Tibial artery (tissue), 4 donors: ENCODE results near the gene CRY2.
A peak's percentile ranks its signal among the peaks of the same experiment; 100 is the strongest.

Source experiments
- DNase-seq, 2 donors: peaks; one replicate each; pipeline ENCODE4 v3.0.0-alpha.2; 2019
- H3K27ac ChIP-seq, 2 donors: fragments of 200-600 bp; sonication (generic) in 1 of 2; 1 replicate in 1 of 2; 2 replicates in 1 of 2; pipeline ENCODE4 v1.5.1; 2018 to 2019; ENCODE audit warnings: mild to moderate bottlenecking in 1 of 2
- H3K27me3 ChIP-seq, 2 donors: fragments of 200-600 bp; sonication (generic) in 1 of 2; one replicate each; pipeline versions ENCODE4 v1.5.1 to v1.6.0; 2016 to 2019
- H3K36me3 ChIP-seq, 3 donors: fragments of 200-600 bp; sonication (generic) in 2 of 3; one replicate each; pipeline ENCODE4 v1.5.1; 2016 to 2019; ENCODE audit warnings: mild to moderate bottlenecking in 2 of 3
- H3K4me1 ChIP-seq, 4 donors: fragments of 200-600 bp; sonication (generic) in 2 of 4; 1 replicate in 3 of 4; 2 replicates in 1 of 4; pipeline ENCODE4 v1.5.1; 2016 to 2019
- H3K4me3 ChIP-seq, 2 donors: fragments of 200-600 bp; sonication (generic) in 1 of 2; 1 replicate in 1 of 2; 2 replicates in 1 of 2; pipeline ENCODE4 v1.5.1; 2018 to 2019; ENCODE audit warnings: mild to moderate bottlenecking in 2 of 2
- H3K9me3 ChIP-seq, 3 donors: fragments of 200-600 bp; sonication (generic) in 1 of 3; one replicate each; pipeline ENCODE4 v1.5.1; 2016 to 2019
- intact Hi-C: fragments of 100-400 bp; cut with DNase I; formaldehyde crosslinking; loops from one replicate; pipeline ENCODE4 v1.15.0; 2023; ENCODE audit warnings: low total_unique reads
- TF ChIP-seq, protein P1 (sequence below), 2 experiments: fragments of 200-600 bp in 1 of 2; fragments of 450-650 bp in 1 of 2; IDR thresholded peaks; one replicate each; pipeline ENCODE4 v1.5.1; 2017 to 2019; ENCODE audit warnings: antibody characterized with exemption in 2 of 2, mild to moderate bottlenecking in 1 of 2, moderate library complexity in 1 of 2

CRY2 gene

DNA sequence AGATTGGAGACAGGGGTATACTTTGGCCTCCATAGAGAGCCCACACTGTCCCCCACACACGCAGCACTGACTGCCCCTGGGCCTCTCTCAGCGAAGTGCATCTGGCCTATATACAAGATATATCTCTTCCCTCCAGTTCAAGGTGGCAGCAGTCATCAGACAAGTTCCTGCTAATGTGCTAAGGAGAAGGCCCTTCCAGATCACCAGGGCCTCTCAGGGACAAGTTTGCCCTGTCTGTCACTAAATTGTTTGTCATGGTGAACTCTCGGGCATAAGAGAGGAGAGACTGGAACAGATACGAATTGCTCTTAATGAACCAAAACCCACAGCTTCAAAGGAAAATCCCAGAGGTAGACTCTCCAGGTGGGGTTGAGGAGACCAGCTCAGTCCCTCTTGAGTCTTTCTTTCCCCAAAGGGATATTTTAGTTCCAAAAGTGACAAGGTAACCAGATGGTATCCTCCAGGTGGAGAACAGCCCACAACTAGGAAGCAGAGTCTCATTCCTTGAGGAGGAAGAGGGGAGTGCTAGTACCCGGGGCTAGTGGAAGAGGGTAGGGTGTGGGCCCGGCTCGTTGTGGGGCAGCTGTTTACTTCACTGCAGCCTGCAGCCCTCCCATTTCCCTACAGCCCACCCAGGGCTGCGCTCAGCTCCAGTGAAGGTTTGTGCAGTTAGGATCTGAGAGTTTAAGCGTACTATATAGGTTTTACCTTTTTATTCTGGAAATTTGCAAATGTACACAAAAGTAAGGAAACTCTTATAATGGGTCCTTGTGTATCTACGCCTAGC lies 44.6 kb upstream of the CRY2 start:
- Histone ChIP-seq H3K4me1 (peaks cover 0 to 33% (median 23%) of the 10 kb centered on the region in 4 donors), H3K9me3 (no peaks in the 10 kb centered on the region), H3K27ac (no peak overlapping the region), H3K36me3 (peaks cover 0 to under 1% (median 0%) of the 10 kb centered on the region in 3 donors), H3K27me3 (no peaks in the 10 kb centered on the region), H3K4me3 (no peak overlapping the region)
- intact Hi-C loops, result no loop called here
- peak in 1 of 2 donors; percentile 43 for DNase-seq
- TF ChIP-seq, protein P1, sequence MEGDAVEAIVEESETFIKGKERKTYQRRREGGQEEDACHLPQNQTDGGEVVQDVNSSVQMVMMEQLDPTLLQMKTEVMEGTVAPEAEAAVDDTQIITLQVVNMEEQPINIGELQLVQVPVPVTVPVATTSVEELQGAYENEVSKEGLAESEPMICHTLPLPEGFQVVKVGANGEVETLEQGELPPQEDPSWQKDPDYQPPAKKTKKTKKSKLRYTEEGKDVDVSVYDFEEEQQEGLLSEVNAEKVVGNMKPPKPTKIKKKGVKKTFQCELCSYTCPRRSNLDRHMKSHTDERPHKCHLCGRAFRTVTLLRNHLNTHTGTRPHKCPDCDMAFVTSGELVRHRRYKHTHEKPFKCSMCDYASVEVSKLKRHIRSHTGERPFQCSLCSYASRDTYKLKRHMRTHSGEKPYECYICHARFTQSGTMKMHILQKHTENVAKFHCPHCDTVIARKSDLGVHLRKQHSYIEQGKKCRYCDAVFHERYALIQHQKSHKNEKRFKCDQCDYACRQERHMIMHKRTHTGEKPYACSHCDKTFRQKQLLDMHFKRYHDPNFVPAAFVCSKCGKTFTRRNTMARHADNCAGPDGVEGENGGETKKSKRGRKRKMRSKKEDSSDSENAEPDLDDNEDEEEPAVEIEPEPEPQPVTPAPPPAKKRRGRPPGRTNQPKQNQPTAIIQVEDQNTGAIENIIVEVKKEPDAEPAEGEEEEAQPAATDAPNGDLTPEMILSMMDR (IDR thresholded peaks at IDR 0.05), result no peak

DNA sequence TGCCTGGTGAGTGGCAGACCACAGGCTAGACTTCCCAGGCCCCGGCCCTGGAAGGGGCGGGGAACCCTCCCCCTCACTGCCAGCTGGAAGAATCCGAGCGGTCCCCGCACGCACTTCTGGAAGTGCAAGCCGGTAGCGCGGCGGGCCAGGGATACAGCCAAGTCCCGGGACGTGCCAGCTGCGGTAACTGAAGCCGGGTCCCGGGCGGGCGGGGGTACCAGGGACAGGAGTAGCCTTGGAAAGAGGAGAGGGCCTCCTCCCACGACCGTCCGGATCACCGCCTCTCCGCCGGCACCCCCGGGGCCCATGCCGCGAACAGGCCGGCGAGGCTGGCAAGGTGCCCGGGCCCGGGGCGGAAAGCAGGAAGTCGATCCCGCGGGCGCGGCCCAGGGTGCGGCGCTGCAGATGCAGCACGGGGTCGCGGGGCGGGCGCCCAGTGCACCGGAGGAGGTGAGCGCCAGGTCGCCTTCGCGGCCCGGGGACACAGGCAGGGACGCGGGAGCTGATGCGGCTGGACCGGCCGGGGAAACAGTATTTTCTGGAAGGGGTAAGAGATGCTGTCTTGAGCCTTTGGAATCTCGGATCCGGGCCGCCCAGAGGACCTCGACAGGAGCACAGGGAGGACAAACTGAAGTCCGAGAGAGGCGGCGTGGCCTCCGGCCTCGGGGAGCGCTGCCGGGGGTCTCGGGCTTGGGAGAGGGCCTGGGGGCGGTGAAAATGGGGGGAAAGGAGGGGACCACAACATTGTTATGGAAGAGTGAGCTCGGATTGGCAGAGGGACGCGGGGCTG lies 43.1 kb upstream of the CRY2 start:
- peak; percentile 76 to 90 for DNase-seq
- Histone ChIP-seq H3K36me3 (peaks cover 0 to 15% (median 8%) of the 10 kb centered on the region in 3 donors), H3K4me3 (peak overlapping the region; percentile 84 to 91), H3K27ac (peak overlapping the region; percentile 88 to 94), H3K27me3 (no peaks in the 10 kb centered on the region), H3K4me1 (peaks cover 0 to 46% (median 31%) of the 10 kb centered on the region in 4 donors), H3K9me3 (no peaks in the 10 kb centered on the region)
- TF ChIP-seq, protein P1 (IDR thresholded peaks at IDR 0.05), result no peak
- intact Hi-C loops, result no loop called here

- H3K36me3 ChIP-seq, result peaks cover 0 to 22% (median 11%) of the 10 kb centered on the region in 3 donors
- TF ChIP-seq, protein P1 (IDR thresholded peaks at IDR 0.05), result peak in 1 of 2 experiments; percentile 19
- H3K27ac ChIP-seq, result peak within 1 kb of the TSS; percentile 88 to 94
- no peaks in the 10 kb centered on the region for H3K27me3 ChIP-seq
- peaks cover 0 to 53% (median 31%) of the 10 kb centered on the region in 4 donors for H3K4me1 ChIP-seq
- H3K4me3 ChIP-seq, result peak within 1 kb of the TSS; percentile 84 to 91
- H3K9me3 ChIP-seq, result no peaks in the 10 kb centered on the region
- intact Hi-C loops, result no loop called here
- DNase-seq, result peak; percentile 97 to 98
Observed at GRCh38 chr11:45804761-45805304, 42.4 kb upstream of the CRY2 start, which contains the start of gene SLC35C1. TSS of gene SLC35C1 (plus strand) at chr11:45805149. CDS start at chr11:45805802, 653 bp downstream.

- peaks cover 0 to 55% (median 31%) of the 10 kb centered on the region in 4 donors for H3K4me1 ChIP-seq
- peak; percentile 44 to 78 for DNase-seq
- TF ChIP-seq, protein P1 (IDR thresholded peaks at IDR 0.05), result no peak
- H3K27me3 ChIP-seq, result no peaks in the 10 kb centered on the region
- H3K36me3 ChIP-seq, result peaks cover 0 to 28% (median 15%) of the 10 kb centered on the region in 3 donors
- no peaks in the 10 kb centered on the region for H3K9me3 ChIP-seq
- peak overlapping the region; percentile 84 to 91 for H3K4me3 ChIP-seq
- intact Hi-C loops, result no loop called here
- H3K27ac ChIP-seq, result peak overlapping the region; percentile 88 to 94
Observed at GRCh38 chr11:45805305-45806071, 41.8 kb upstream of the CRY2 start.
